Omental fat pad (tissue), 4 donors: Measurements from ENCODE around the gene FBP1. TPM values are rescaled to one million over a fixed set of nuclear protein-coding genes. Genes with fewer than 3 reads are reported as not detected.

Experiments used
- ATAC-seq: fragments of 150-250 bp; one replicate; pipeline ENCODE4 v1.9.1; 2016; ENCODE audit warnings: mild to moderate bottlenecking, moderate library complexity; ENCODE audit not compliant: low FRiP score
- DNase-seq: peaks from one replicate; pipeline ENCODE4 v3.0.0-alpha.2; 2019; ENCODE audit warnings: low spot score
- CTCF ChIP-seq, 3 donors: fragments of 450-650 bp; IDR thresholded peaks; one replicate each; pipeline ENCODE4 v1.5.1; 2016 to 2017; ENCODE audit warnings: antibody characterized with exemption in 3 of 3, mild to moderate bottlenecking in 3 of 3, moderate library complexity in 2 of 3
- total RNA-seq, 4 donors: library from RNA; depleted of rRNA; stranded (reverse); fragments of >200 nt; gene quantifications; one replicate each; pipeline ENCODE4 v1.1.0, GENCODE V29; 2016

FBP1 gene
- total RNA-seq, 4 donors from 2014 or later, result 6.9 to 98.5 (median 10.3) TPM

- TF ChIP-seq CTCF (IDR thresholded peaks at IDR 0.05), result no peak
- DNase-seq (no peak), ATAC-seq (no peak)
These were observed 53.0 kb downstream of the FBP1 start for GRCh38 chr9:94586316-94586715.

GRCh38 chr9:94584555-94584954 is 54.8 kb downstream of the FBP1 start:
- no peak for TF ChIP-seq CTCF (IDR thresholded peaks at IDR 0.05)
- ATAC-seq (no peak), DNase-seq (no peak)

DNA sequence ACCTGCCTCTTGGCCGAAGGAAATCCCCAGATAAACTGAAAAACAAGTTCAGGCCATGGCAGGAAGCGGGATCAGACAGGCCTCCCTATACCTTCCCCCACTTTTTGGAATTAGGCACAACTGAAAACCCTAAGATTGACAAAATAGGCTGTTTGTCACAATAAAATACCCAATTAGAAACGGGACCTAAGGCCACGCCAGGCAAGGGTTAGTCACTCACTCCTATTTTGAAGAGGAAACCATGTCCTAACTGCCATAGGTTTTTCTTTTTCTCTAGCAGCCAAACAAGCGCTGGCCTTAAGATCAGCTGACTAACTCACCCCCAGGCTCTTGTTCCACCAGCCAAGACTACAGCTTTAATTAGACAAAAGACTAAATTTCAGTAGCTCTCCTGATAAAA is 57.6 kb downstream of the FBP1 start:
- ATAC-seq, result no peak
- DNase-seq, result no peak
- TF ChIP-seq CTCF (IDR thresholded peaks at IDR 0.05), result no peak

- ATAC-seq, result no peak
- no peak for TF ChIP-seq CTCF (IDR thresholded peaks at IDR 0.05)
- no peak for DNase-seq
These were observed 61.7 kb downstream of the FBP1 start for GRCh38 chr9:94577571-94577970.

- ATAC-seq, result no peak
- no peak for TF ChIP-seq CTCF (IDR thresholded peaks at IDR 0.05)
- DNase-seq, result no peak
These were observed 62.3 kb downstream of the FBP1 start for GRCh38 chr9:94577036-94577435.

GRCh38 chr9:94576131-94576530 is 63.2 kb downstream of the FBP1 start:
- ATAC-seq (no peak), DNase-seq (no peak)
- TF ChIP-seq CTCF (IDR thresholded peaks at IDR 0.05), result no peak

DNA sequence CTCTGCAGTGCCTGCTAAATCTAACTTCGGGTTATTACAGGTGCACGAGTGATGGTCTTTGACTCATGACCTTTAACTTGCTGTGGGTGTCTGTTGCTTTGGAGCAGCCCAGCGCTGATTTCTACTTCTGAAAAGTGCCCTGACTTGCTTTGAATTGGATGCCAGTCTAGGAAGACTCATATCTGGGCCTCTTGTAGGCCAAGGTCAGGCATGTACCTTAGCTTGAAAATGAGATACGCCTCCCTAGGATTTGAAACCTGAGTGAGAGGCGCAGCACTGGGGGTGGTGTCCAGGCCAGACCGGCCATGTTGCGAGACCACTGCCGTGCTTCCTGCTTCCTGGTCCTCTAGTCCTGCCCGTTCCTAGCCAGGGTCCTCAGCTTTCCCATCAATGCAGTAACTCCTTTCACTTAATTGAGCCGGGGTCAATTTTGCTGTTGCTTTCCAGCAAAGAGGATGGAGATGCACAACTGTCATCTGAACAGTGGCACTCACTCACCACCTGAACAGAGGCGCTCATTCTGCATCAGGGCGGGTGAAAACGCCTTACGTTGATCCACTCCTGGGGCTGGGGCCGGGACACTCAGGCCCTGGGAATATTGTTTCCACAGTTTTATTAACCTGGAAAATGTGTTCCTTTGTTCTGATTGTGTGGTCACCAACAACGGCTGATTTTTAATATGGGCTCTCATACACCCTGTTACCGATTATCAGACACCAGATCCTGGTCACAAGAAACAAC is 70.2 kb downstream of the FBP1 start:
- ATAC-seq (no peak), DNase-seq (no peak)
- TF ChIP-seq CTCF (IDR thresholded peaks at IDR 0.05), result no peak
